Activated B cell treated with CpG ODN at 0.5 μM for 24 hours (primary cell): ENCODE measurements around the gene RPL26. TPM values are rescaled to one million over a fixed set of nuclear protein-coding genes. Genes with fewer than 3 reads are reported as not detected.
"Not testable (repeated sequence)": the region's sequence is repeated elsewhere in the genome, so short reads cannot be mapped to it uniquely, and the experiment has no call there.

Source experiments
- ATAC-seq: fragments of 200-7000 bp; cut with Tn5 transposase; one replicate; pipeline ENCODE4 v1.10.0; 2021; ENCODE audit warnings: low read depth, mild to moderate bottlenecking, moderate library complexity
- CTCF ChIA-PET: fragments of 350-600 bp; sonication (Branson Sonifier 250); formaldehyde crosslinking; loops from one replicate; lab custom pipeline; 2021; ENCODE audit warnings: antibody characterized with exemption; lab: Charles Lee
- POLR2A ChIA-PET: fragments of 350-600 bp; sonication (Branson Sonifier 250); formaldehyde crosslinking; loops from one replicate; lab custom pipeline; 2021; ENCODE audit warnings: antibody characterized with exemption; lab: Charles Lee
- DNase-seq: peaks from one replicate; pipeline ENCODE4 v3.0.0; 2022
- H3K27ac Mint-ChIP-seq: one replicate; pipeline ENCODE4 v1.8.0; 2020; ENCODE audit warnings: mixed read lengths
- H3K27me3 Mint-ChIP-seq: one replicate; pipeline ENCODE4 v1.8.0; 2021; ENCODE audit warnings: mixed read lengths
- H3K36me3 Mint-ChIP-seq: one replicate; pipeline ENCODE4 v1.8.0; 2021; ENCODE audit warnings: low read depth, mixed read lengths
- H3K4me1 Mint-ChIP-seq: one replicate; pipeline ENCODE4 v1.8.0; 2021; ENCODE audit warnings: mixed read lengths
- H3K4me3 Mint-ChIP-seq: one replicate; pipeline ENCODE4 v1.8.0; 2020; ENCODE audit warnings: mild to moderate bottlenecking, mixed read lengths
- H3K9me3 Mint-ChIP-seq: one replicate; pipeline ENCODE4 v1.8.0; 2020; ENCODE audit warnings: mixed read lengths
- CTCF ChIP-seq: fragments of 200-600 bp; IDR thresholded peaks from one replicate; pipeline ENCODE4 v1.8.0; 2022; ENCODE audit warnings: antibody characterized with exemption, mild to moderate bottlenecking
- intact Hi-C: fragments of 100-400 bp; cut with micrococcal nuclease; formaldehyde crosslinking; loops from one replicate; pipeline ENCODE4 v1.15.1; 2024
- total RNA-seq: library from RNA; stranded (reverse); gene quantifications from 2 replicates; pipeline ENCODE4 v1.2.3, GENCODE V29; 2022

The RPL26 gene
- total RNA-seq, 1 donor from 2014 or later, result 3,512 TPM

GRCh38 chr17:8382880-8383142 is 182 bp downstream of the RPL26 start:
- Mint-ChIP-seq H3K9me3 (no peaks in the 10 kb centered on the region), H3K27ac (peak overlapping the region; percentile 95), H3K4me1 (peaks cover 56% of the 10 kb centered on the region), H3K36me3 (peaks cover 52% of the 10 kb centered on the region), H3K4me3 (peak overlapping the region; percentile 98), H3K27me3 (no peaks in the 10 kb centered on the region)
- no peak for DNase-seq
- TF ChIP-seq CTCF, result no peak
- ChIA-PET CTCF (interaction anchor here (0.7 to 2.2 kb wide), 3 partner anchors 53 to 363 kb away, joined by 3 to 28 read pairs (median 3); partner anchors contain the start of gene NDEL1), POLR2A (interaction anchor here (0.6 to 1.8 kb wide), 7 partner anchors 53 to 583 kb away, joined by 3 to 11 read pairs (median 4); partner anchors contain the start of genes NDEL1, PIK3R5 and RANGRF)
- intact Hi-C loops, result loop anchor here (1.0 to 10.0 kb wide), 14 partner anchors 52 to 1368 kb away; partner anchors contain the start of genes ALOXE3, CFAP52, CNTROB and CTC1
- no peak for ATAC-seq

GRCh38 chr17:8382052-8382879 is 727 bp downstream of the RPL26 start:
- ATAC-seq (no peak), DNase-seq (no peak)
- Mint-ChIP-seq H3K4me3 (peak overlapping the region; percentile 98), H3K27ac (peak overlapping the region; percentile 95), H3K36me3 (peaks cover 57% of the 10 kb centered on the region), H3K27me3 (no peaks in the 10 kb centered on the region), H3K4me1 (peaks cover 59% of the 10 kb centered on the region), H3K9me3 (no peaks in the 10 kb centered on the region)
- intact Hi-C loops, result loop anchor here (2.0 to 10.0 kb wide), 6 partner anchors 133 to 1367 kb away; partner anchors contain the start of genes CFAP52, CTC1, PFAS and RNASEK
- ChIA-PET POLR2A (interaction anchor here (0.6 to 1.8 kb wide), 10 partner anchors 53 to 584 kb away, joined by 3 to 11 read pairs (median 4); partner anchors contain the start of genes NDEL1, PIK3R5 and RANGRF), CTCF (interaction anchor here (0.7 to 2.2 kb wide), 4 partner anchors 18 to 364 kb away, joined by 3 to 28 read pairs (median 4); partner anchors contain the start of gene NDEL1)
- TF ChIP-seq CTCF, result no peak

- intact Hi-C loops, result loop anchor here (5.0 to 10.0 kb wide), 5 partner anchors 303 to 1365 kb away; partner anchors contain the start of genes CFAP52, RNASEK and STX8
- H3K27ac Mint-ChIP-seq, result peak overlapping the region; percentile 12
- H3K4me3 Mint-ChIP-seq, result no peak overlapping the region
- no peak for DNase-seq
- H3K4me1 Mint-ChIP-seq, result peaks cover 78% of the 10 kb centered on the region
- H3K27me3 Mint-ChIP-seq, result no peaks in the 10 kb centered on the region
- no peak for TF ChIP-seq CTCF
- H3K9me3 Mint-ChIP-seq, result no peaks in the 10 kb centered on the region
- POLR2A ChIA-PET, result interaction anchor here (1.1 kb wide), 1 partner anchor 206 kb away, joined by 3 read pairs; no protein-coding TSS in a partner anchor
- CTCF ChIA-PET, result no interaction called here
- no peak for ATAC-seq
- peaks cover 72% of the 10 kb centered on the region for H3K36me3 Mint-ChIP-seq
Measured at GRCh38 chr17:8380049-8380448, 2.9 kb downstream of the RPL26 start.

GRCh38 chr17:8378117-8378516 is 4.9 kb downstream of the RPL26 start:
- intact Hi-C loops, DNase-seq, POLR2A ChIA-PET: not testable (repeated sequence)

GRCh38 chr17:8377422-8377821 is 5.6 kb downstream of the RPL26 start:
- ATAC-seq (no peak), DNase-seq (no peak)
- no peaks in the 10 kb centered on the region for H3K9me3 Mint-ChIP-seq
- peak overlapping the region; percentile 80 for H3K27ac Mint-ChIP-seq
- H3K4me3 Mint-ChIP-seq, result peak overlapping the region; percentile 19
- ChIA-PET POLR2A (interaction anchor here (0.9 to 1.5 kb wide), 5 partner anchors 58 to 798 kb away, joined by 3 to 9 read pairs (median 7); partner anchors contain the start of genes CD68, NDEL1 and SLC25A35), CTCF (interaction anchor here (0.7 to 1.7 kb wide), 5 partner anchors 9 to 308 kb away, joined by 3 to 4 read pairs (median 4); no protein-coding TSS in a partner anchor)
- intact Hi-C loops, result no loop called here
- TF ChIP-seq CTCF, result no peak
- H3K27me3 Mint-ChIP-seq, result no peaks in the 10 kb centered on the region
- H3K4me1 Mint-ChIP-seq, result peaks cover 62% of the 10 kb centered on the region
- H3K36me3 Mint-ChIP-seq, result peaks cover 67% of the 10 kb centered on the region

More at GRCh38 chr17:8378117-8378516, 4.9 kb downstream of the RPL26 start:
- peaks cover 74% of the 10 kb centered on the region for H3K36me3 Mint-ChIP-seq
- CTCF ChIA-PET, result interaction anchor here (1.5 kb wide), 1 partner anchor 59 kb away, joined by 4 read pairs; no protein-coding TSS in a partner anchor
- not testable (repeated sequence) for ATAC-seq, H3K9me3 Mint-ChIP-seq, H3K27me3 Mint-ChIP-seq
- H3K27ac Mint-ChIP-seq, result peak overlapping the region; percentile 71
- peak overlapping the region; percentile 11 for H3K4me3 Mint-ChIP-seq
- peaks cover 69% of the 10 kb centered on the region for H3K4me1 Mint-ChIP-seq
